ENCODE data around the gene MUC3A. TPM values are rescaled to one million over a fixed set of nuclear protein-coding genes. Genes with fewer than 3 reads are reported as not detected.

The MUC3A gene
- polyA plus RNA-seq, 1 of the 3 experiments (the other 2 are of a cell fraction): 0.03 TPM

DNA sequence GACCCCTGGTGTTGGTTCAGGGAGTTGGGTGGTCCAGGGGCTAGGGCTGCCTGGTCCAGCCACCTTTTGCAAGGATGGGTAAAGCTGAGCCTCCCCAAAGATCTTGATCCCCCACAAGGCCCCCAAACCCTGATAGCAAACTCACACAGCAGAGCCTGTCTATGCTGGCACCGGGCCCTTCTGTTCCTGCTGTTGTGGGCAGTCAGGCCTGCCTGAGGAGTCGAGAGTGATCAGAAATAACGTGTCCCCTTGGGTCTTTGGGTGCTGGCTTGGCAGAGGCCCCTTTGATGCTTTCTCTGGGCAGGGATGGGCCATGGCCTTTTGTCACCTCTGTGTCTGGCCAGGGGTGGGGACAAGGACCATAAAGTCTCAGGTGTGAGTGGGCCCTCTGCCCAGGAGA, 19.3 kb downstream of the MUC3A start:
- no peaks in the 10 kb centered on the region for H3K36me3 ChIP-seq (replicated peaks in 1 of 2; ENCODE audit: control insufficient read depth in 1 of 2, insufficient read depth in 2 of 2, low read length in 1 of 2)

DNA sequence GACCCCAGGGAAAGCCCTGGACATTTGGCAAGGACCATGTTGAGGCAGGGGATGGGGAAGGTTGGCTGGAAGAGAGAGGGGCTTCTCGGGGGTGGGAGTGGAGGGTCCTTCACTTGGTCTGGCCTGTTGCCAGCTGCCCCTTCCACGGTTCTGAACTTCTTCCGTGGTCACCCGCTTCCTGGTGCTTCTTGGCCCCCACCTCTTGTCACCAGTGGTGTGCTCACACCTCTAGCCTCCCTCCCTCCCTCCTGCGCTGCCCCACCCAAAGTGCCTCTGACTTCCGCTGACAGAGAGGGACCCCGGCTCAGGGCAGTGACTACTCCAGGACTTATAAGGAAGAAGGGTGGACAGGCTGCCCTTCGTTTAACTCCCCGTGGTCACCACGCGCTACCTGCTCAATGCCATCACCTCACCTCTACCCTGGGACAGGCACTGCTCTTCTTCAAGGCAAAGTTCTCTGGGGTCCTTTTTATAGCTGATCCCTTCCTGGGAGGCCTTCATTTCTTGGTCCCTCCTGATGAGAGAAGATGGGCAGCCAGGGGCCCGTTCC, 19.8 kb downstream of the MUC3A start, which contains the start of gene MUC12:
Gene MUC12, plus strand, starts transcription at position 500 of the 550 bp plus-strand sequence. CDS start 58 bp downstream, outside the sequence.
- Histone ChIP-seq H3F3A (replicated peaks; ENCODE audit: insufficient read depth) (no peaks in the 10 kb centered on the region), H3K27ac (ENCODE audit: low read depth in 2 of 2, low read length in 1 of 2) (no peak within 1 kb of the TSS), H4K20me1 (ENCODE audit: insufficient read depth) (no peaks in the 10 kb centered on the region), H3K4me1 (ENCODE audit: control insufficient read depth in 1 of 2, insufficient read depth in 2 of 2, low read depth in 1 of 2, low read length in 1 of 2) (peaks cover 0 to 7% of the 10 kb centered on the region in 2 experiments; a peak in 1 of 4 replicates), H3K4me2 (no peak within 1 kb of the TSS), H3K9me3 (no peaks in the 10 kb centered on the region), H3K27me3 (ENCODE audit: insufficient read depth) (peaks cover 87% of the 10 kb centered on the region), H3K9me2 (no peaks in the 10 kb centered on the region), H3K36me3 (replicated peaks in 1 of 2; ENCODE audit: control insufficient read depth in 1 of 2, insufficient read depth in 2 of 2, low read length in 1 of 2) (no peaks in the 10 kb centered on the region), H2AFZ (ENCODE audit: low read depth) (no peak within 1 kb of the TSS), H3K4me3 (ENCODE audit: low read depth in 2 of 2, low read length in 1 of 2) (no peak within 1 kb of the TSS), H3K79me2 (ENCODE audit: insufficient read depth) (no peaks in the 10 kb centered on the region), H3K9ac (no peak within 1 kb of the TSS)
- CTCF ChIA-PET: interaction anchor here (1.5 to 3.2 kb wide), 3 partner anchors 90 to 112 kb away, joined by 3 to 12 read pairs (median 5); no protein-coding TSS in a partner anchor
- no peak for DNase-seq
- 10% methylated on average over 12 of the region's 12 CpGs for WGBS (ENCODE audit: low lambda C conversion rate)
- POLR2A ChIA-PET: no interaction called here
- no peak for TF ChIP-seq SIN3A (IDR thresholded peaks at IDR 0.05; ENCODE audit: borderline replicate concordance, low read depth, low read length)
- no peak for TF ChIP-seq GATA2 (CRISPR knock-in tag; IDR thresholded peaks at IDR 0.05)
- no peak for TF ChIP-seq TCF12 (IDR thresholded peaks at IDR 0.05)
- TF ChIP-seq POLR2AphosphoS5 (IDR thresholded peaks at IDR 0.05; ENCODE audit: low read depth, low read length): no peak
- TF ChIP-seq TAF1 (IDR thresholded peaks at IDR 0.05; ENCODE audit: borderline replicate concordance, low read depth, low read length): no peak
- TF ChIP-seq, protein P1, sequence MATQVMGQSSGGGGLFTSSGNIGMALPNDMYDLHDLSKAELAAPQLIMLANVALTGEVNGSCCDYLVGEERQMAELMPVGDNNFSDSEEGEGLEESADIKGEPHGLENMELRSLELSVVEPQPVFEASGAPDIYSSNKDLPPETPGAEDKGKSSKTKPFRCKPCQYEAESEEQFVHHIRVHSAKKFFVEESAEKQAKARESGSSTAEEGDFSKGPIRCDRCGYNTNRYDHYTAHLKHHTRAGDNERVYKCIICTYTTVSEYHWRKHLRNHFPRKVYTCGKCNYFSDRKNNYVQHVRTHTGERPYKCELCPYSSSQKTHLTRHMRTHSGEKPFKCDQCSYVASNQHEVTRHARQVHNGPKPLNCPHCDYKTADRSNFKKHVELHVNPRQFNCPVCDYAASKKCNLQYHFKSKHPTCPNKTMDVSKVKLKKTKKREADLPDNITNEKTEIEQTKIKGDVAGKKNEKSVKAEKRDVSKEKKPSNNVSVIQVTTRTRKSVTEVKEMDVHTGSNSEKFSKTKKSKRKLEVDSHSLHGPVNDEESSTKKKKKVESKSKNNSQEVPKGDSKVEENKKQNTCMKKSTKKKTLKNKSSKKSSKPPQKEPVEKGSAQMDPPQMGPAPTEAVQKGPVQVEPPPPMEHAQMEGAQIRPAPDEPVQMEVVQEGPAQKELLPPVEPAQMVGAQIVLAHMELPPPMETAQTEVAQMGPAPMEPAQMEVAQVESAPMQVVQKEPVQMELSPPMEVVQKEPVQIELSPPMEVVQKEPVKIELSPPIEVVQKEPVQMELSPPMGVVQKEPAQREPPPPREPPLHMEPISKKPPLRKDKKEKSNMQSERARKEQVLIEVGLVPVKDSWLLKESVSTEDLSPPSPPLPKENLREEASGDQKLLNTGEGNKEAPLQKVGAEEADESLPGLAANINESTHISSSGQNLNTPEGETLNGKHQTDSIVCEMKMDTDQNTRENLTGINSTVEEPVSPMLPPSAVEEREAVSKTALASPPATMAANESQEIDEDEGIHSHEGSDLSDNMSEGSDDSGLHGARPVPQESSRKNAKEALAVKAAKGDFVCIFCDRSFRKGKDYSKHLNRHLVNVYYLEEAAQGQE (IDR thresholded peaks at IDR 0.05; ENCODE audit: low read depth, low read length): no peak
- TF ChIP-seq FOXM1 (IDR thresholded peaks at IDR 0.05; ENCODE audit: low read depth): no peak
- no peak for TF ChIP-seq NFIC (IDR thresholded peaks at IDR 0.05; ENCODE audit: borderline replicate concordance)
- no peak for TF ChIP-seq FOSL2 (IDR thresholded peaks at IDR 0.05; ENCODE audit: borderline replicate concordance, low read depth)
- TF ChIP-seq, protein P2, sequence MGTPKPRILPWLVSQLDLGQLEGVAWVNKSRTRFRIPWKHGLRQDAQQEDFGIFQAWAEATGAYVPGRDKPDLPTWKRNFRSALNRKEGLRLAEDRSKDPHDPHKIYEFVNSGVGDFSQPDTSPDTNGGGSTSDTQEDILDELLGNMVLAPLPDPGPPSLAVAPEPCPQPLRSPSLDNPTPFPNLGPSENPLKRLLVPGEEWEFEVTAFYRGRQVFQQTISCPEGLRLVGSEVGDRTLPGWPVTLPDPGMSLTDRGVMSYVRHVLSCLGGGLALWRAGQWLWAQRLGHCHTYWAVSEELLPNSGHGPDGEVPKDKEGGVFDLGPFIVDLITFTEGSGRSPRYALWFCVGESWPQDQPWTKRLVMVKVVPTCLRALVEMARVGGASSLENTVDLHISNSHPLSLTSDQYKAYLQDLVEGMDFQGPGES (IDR thresholded peaks at IDR 0.05; ENCODE audit: low read depth, low read length): no peak
- TF ChIP-seq, protein P3, sequence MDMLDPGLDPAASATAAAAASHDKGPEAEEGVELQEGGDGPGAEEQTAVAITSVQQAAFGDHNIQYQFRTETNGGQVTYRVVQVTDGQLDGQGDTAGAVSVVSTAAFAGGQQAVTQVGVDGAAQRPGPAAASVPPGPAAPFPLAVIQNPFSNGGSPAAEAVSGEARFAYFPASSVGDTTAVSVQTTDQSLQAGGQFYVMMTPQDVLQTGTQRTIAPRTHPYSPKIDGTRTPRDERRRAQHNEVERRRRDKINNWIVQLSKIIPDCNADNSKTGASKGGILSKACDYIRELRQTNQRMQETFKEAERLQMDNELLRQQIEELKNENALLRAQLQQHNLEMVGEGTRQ (IDR thresholded peaks at IDR 0.05; ENCODE audit: borderline replicate concordance, low read depth, low read length): no peak
- no peak for TF ChIP-seq CHD2 (IDR thresholded peaks at IDR 0.05; ENCODE audit: low read length, partially characterized antibody)
- TF ChIP-seq RXRA (IDR thresholded peaks at IDR 0.05; ENCODE audit: borderline replicate concordance, low read depth): no peak
- no peak for TF ChIP-seq JUND (IDR thresholded peaks at IDR 0.05)

More for the DNA sequence above, 19.3 kb downstream of the MUC3A start:
- Histone ChIP-seq H3K27ac (ENCODE audit: low read depth in 2 of 2, low read length in 1 of 2) (no peak overlapping the region), H3K79me2 (ENCODE audit: insufficient read depth) (no peaks in the 10 kb centered on the region), H3K4me1 (ENCODE audit: control insufficient read depth in 1 of 2, insufficient read depth in 2 of 2, low read depth in 1 of 2, low read length in 1 of 2) (peaks cover 0 to 7% of the 10 kb centered on the region in 2 experiments; a peak in 1 of 4 replicates), H3F3A (replicated peaks; ENCODE audit: insufficient read depth) (no peaks in the 10 kb centered on the region), H3K4me2 (no peak overlapping the region), H3K27me3 (ENCODE audit: insufficient read depth) (peaks cover 92% of the 10 kb centered on the region), H3K9ac (no peak overlapping the region), H4K20me1 (ENCODE audit: insufficient read depth) (no peaks in the 10 kb centered on the region), H3K9me3 (no peaks in the 10 kb centered on the region), H2AFZ (ENCODE audit: low read depth) (no peak overlapping the region), H3K4me3 (ENCODE audit: low read depth in 2 of 2, low read length in 1 of 2) (no peak overlapping the region), H3K9me2 (no peaks in the 10 kb centered on the region)
- no peak for DNase-seq
- POLR2A ChIA-PET: no interaction called here
- TF ChIP-seq CHD2 (IDR thresholded peaks at IDR 0.05; ENCODE audit: low read length, partially characterized antibody) (no peak), TCF12 (IDR thresholded peaks at IDR 0.05) (no peak), ELF1 (IDR thresholded peaks at IDR 0.05) (no peak), SIN3A (IDR thresholded peaks at IDR 0.05; ENCODE audit: borderline replicate concordance, low read depth, low read length) (no peak), FOXM1 (IDR thresholded peaks at IDR 0.05; ENCODE audit: low read depth) (no peak), RAD21 (IDR thresholded peaks at IDR 0.05; ENCODE audit: low read length) (no peak), FOXJ3 (CRISPR knock-in tag; IDR thresholded peaks at IDR 0.05) (no peak), RFX5 (IDR thresholded peaks at IDR 0.05; ENCODE audit: low read length) (no peak), MXI1 (IDR thresholded peaks at IDR 0.05; ENCODE audit: low read depth, low read length) (no peak)
- TF ChIP-seq, protein P4, sequence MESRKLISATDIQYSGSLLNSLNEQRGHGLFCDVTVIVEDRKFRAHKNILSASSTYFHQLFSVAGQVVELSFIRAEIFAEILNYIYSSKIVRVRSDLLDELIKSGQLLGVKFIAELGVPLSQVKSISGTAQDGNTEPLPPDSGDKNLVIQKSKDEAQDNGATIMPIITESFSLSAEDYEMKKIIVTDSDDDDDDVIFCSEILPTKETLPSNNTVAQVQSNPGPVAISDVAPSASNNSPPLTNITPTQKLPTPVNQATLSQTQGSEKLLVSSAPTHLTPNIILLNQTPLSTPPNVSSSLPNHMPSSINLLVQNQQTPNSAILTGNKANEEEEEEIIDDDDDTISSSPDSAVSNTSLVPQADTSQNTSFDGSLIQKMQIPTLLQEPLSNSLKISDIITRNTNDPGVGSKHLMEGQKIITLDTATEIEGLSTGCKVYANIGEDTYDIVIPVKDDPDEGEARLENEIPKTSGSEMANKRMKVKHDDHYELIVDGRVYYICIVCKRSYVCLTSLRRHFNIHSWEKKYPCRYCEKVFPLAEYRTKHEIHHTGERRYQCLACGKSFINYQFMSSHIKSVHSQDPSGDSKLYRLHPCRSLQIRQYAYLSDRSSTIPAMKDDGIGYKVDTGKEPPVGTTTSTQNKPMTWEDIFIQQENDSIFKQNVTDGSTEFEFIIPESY (IDR thresholded peaks at IDR 0.05; ENCODE audit: borderline replicate concordance, low read depth): no peak
- WGBS (ENCODE audit: low lambda C conversion rate): 3% methylated on average over 3 of the region's 3 CpGs
- CTCF ChIA-PET: interaction anchor here (1.5 to 3.2 kb wide), 2 partner anchors 109 to 112 kb away, joined by 3 to 12 read pairs; no protein-coding TSS in a partner anchor
